ENCODE results near the gene CABLES1. TPM values are rescaled to one million over a fixed set of nuclear protein-coding genes. Genes with fewer than 3 reads are reported as not detected.

Gene CABLES1
- total and polyA plus RNA-seq, 7 experiments from 2014 or later, result 0.11 to 5.7 (median 0.58) TPM; not detected in 3

- POLR2A ChIA-PET, result no interaction called here
- ATAC-seq (no peak), DNase-seq (no peak)
- Mint-ChIP-seq H3K9me3 (peaks cover 0 to 8% (median 0%) of the 10 kb centered on the region in 11 donors), H3K36me3 (peaks cover 0 to 22% (median 0%) of the 10 kb centered on the region in 5 donors), H3K4me1 (peaks cover 4 to 73% (median 25%) of the 10 kb centered on the region in 7 donors), H3K27ac (peak overlapping the region in 3 of 9 donors; percentile 28 to 56 (median 46)), H3K27me3 (no peaks in the 10 kb centered on the region), H3K4me3 (no peak overlapping the region)
- intact Hi-C loops (cut with micrococcal nuclease), result loop anchor here in 1 of 2 donors (10.0 kb wide), 2 partner anchors 211 to 349 kb away; partner anchors contain the start of gene NPC1
- no peaks in the 10 kb centered on the region for H3K9me3 ChIP-seq (ENCODE audit: control insufficient read depth in 2 of 3, low read length in 3 of 3)
- CTCF ChIA-PET, result no interaction called here
- peaks cover 16 to 19% of the 10 kb centered on the region in 2 donors for H3K4me1 ChIP-seq (ENCODE audit: control insufficient read depth in 2 of 2, insufficient read depth in 2 of 2, low read length in 2 of 2)
- no peak overlapping the region for H3K4me3 ChIP-seq (ENCODE audit: low read length)
- H3K36me3 ChIP-seq (ENCODE audit: control insufficient read depth in 2 of 3, insufficient read depth in 3 of 3, low read length in 3 of 3), result no peaks in the 10 kb centered on the region
- no peak overlapping the region for H3K27ac ChIP-seq (ENCODE audit: low read depth, low read length)
- H3K27me3 ChIP-seq (ENCODE audit: control insufficient read depth in 2 of 2, insufficient read depth in 2 of 2, low read length in 2 of 2), result no peaks in the 10 kb centered on the region
Observed at GRCh38 chr18:23235860-23236259, 100.6 kb downstream of the CABLES1 start.

- no peak overlapping the region for H3K27ac ChIP-seq (ENCODE audit: low read depth, low read length)
- Mint-ChIP-seq H3K4me3 (peak overlapping the region in 8 of 10 donors; percentile 11 to 84 (median 28)), H3K27me3 (no peaks in the 10 kb centered on the region), H3K27ac (peak overlapping the region in 3 of 9 donors; percentile 16 to 59 (median 33)), H3K9me3 (peaks cover 0 to 3% (median 0%) of the 10 kb centered on the region in 11 donors), H3K36me3 (peaks cover 0 to 17% (median 0%) of the 10 kb centered on the region in 5 donors), H3K4me1 (peaks cover 4 to 71% (median 18%) of the 10 kb centered on the region in 7 donors)
- peaks cover 7 to 14% of the 10 kb centered on the region in 2 donors for H3K4me1 ChIP-seq (ENCODE audit: control insufficient read depth in 2 of 2, insufficient read depth in 2 of 2, low read length in 2 of 2)
- peak overlapping the region; percentile 30 for H3K4me3 ChIP-seq (ENCODE audit: low read length)
- ChIA-PET CTCF (interaction anchor here (1.1 to 1.3 kb wide), 2 partner anchors 10 to 29 kb away, joined by 3 read pairs; no protein-coding TSS in a partner anchor), POLR2A (no interaction called here)
- intact Hi-C loops (cut with micrococcal nuclease), result loop anchor here in 1 of 2 donors (10.0 kb wide), 2 partner anchors 212 to 348 kb away; partner anchors contain the start of gene NPC1
- H3K27me3 ChIP-seq (ENCODE audit: control insufficient read depth in 2 of 2, insufficient read depth in 2 of 2, low read length in 2 of 2), result no peaks in the 10 kb centered on the region
- no peaks in the 10 kb centered on the region for H3K36me3 ChIP-seq (ENCODE audit: control insufficient read depth in 2 of 3, insufficient read depth in 3 of 3, low read length in 3 of 3)
- DNase-seq (no peak), ATAC-seq (no peak)
- no peaks in the 10 kb centered on the region for H3K9me3 ChIP-seq (ENCODE audit: control insufficient read depth in 2 of 3, low read length in 3 of 3)
Observed at GRCh38 chr18:23236876-23237468, 101.7 kb downstream of the CABLES1 start.

GRCh38 chr18:23237524-23238151 lies 102.4 kb downstream of the CABLES1 start:
- H3K27ac Mint-ChIP-seq, result peak overlapping the region; percentile 79 to 97 (median 85)
- H3K9me3 Mint-ChIP-seq, result peaks cover 0 to 3% (median 0%) of the 10 kb centered on the region in 11 donors
- H3K27ac ChIP-seq (ENCODE audit: low read depth, low read length), result peak overlapping the region; percentile 53
- H3K36me3 ChIP-seq (ENCODE audit: control insufficient read depth in 2 of 3, insufficient read depth in 3 of 3, low read length in 3 of 3), result no peaks in the 10 kb centered on the region
- H3K27me3 ChIP-seq (ENCODE audit: control insufficient read depth in 2 of 2, insufficient read depth in 2 of 2, low read length in 2 of 2), result no peaks in the 10 kb centered on the region
- peaks cover 0 to 13% (median 0%) of the 10 kb centered on the region in 5 donors for H3K36me3 Mint-ChIP-seq
- DNase-seq (peak in 8 of 9 donors; percentile 9 to 59 (median 28)), ATAC-seq (peak; percentile 74)
- no peaks in the 10 kb centered on the region for H3K9me3 ChIP-seq (ENCODE audit: control insufficient read depth in 2 of 3, low read length in 3 of 3)
- peaks cover 4 to 71% (median 17%) of the 10 kb centered on the region in 7 donors for H3K4me1 Mint-ChIP-seq
- intact Hi-C loops (cut with micrococcal nuclease), result loop anchor here in 1 of 2 donors (10.0 kb wide), 2 partner anchors 213 to 347 kb away; partner anchors contain the start of gene NPC1
- CTCF ChIA-PET, result interaction anchor here (1.1 to 1.3 kb wide), 2 partner anchors 11 to 29 kb away, joined by 3 read pairs; no protein-coding TSS in a partner anchor
- H3K27me3 Mint-ChIP-seq, result no peaks in the 10 kb centered on the region
- H3K4me3 ChIP-seq (ENCODE audit: low read length), result peak overlapping the region; percentile 30
- POLR2A ChIA-PET, result no interaction called here
- peaks cover 4 to 11% of the 10 kb centered on the region in 2 donors for H3K4me1 ChIP-seq (ENCODE audit: control insufficient read depth in 2 of 2, insufficient read depth in 2 of 2, low read length in 2 of 2)
- H3K4me3 Mint-ChIP-seq, result peak overlapping the region; percentile 77 to 90 (median 84)

- H3K27ac ChIP-seq (ENCODE audit: low read depth, low read length), result peak overlapping the region; percentile 53
- Mint-ChIP-seq H3K4me3 (peak overlapping the region; percentile 61 to 90 (median 82)), H3K4me1 (peaks cover 4 to 68% (median 17%) of the 10 kb centered on the region in 7 donors), H3K27me3 (no peaks in the 10 kb centered on the region), H3K36me3 (peaks cover 0 to 10% (median 0%) of the 10 kb centered on the region in 5 donors), H3K9me3 (peaks cover 0 to 3% (median 0%) of the 10 kb centered on the region in 11 donors), H3K27ac (peak overlapping the region in 8 of 9 donors; percentile 60 to 97 (median 82))
- intact Hi-C loops (cut with micrococcal nuclease), result loop anchor here in 1 of 2 donors (10.0 kb wide), 2 partner anchors 213 to 347 kb away; partner anchors contain the start of gene NPC1
- POLR2A ChIA-PET, result no interaction called here
- no peaks in the 10 kb centered on the region for H3K9me3 ChIP-seq (ENCODE audit: control insufficient read depth in 2 of 3, low read length in 3 of 3)
- ATAC-seq (no peak), DNase-seq (no peak)
- no peaks in the 10 kb centered on the region for H3K36me3 ChIP-seq (ENCODE audit: control insufficient read depth in 2 of 3, insufficient read depth in 3 of 3, low read length in 3 of 3)
- H3K4me1 ChIP-seq (ENCODE audit: control insufficient read depth in 2 of 2, insufficient read depth in 2 of 2, low read length in 2 of 2), result peaks cover 4 to 11% of the 10 kb centered on the region in 2 donors
- peak overlapping the region; percentile 30 for H3K4me3 ChIP-seq (ENCODE audit: low read length)
- H3K27me3 ChIP-seq (ENCODE audit: control insufficient read depth in 2 of 2, insufficient read depth in 2 of 2, low read length in 2 of 2), result no peaks in the 10 kb centered on the region
- CTCF ChIA-PET, result interaction anchor here (1.1 kb wide), 1 partner anchor 11 kb away, joined by 3 read pairs; no protein-coding TSS in a partner anchor
Observed at GRCh38 chr18:23238152-23238531, 102.9 kb downstream of the CABLES1 start.

DNA sequence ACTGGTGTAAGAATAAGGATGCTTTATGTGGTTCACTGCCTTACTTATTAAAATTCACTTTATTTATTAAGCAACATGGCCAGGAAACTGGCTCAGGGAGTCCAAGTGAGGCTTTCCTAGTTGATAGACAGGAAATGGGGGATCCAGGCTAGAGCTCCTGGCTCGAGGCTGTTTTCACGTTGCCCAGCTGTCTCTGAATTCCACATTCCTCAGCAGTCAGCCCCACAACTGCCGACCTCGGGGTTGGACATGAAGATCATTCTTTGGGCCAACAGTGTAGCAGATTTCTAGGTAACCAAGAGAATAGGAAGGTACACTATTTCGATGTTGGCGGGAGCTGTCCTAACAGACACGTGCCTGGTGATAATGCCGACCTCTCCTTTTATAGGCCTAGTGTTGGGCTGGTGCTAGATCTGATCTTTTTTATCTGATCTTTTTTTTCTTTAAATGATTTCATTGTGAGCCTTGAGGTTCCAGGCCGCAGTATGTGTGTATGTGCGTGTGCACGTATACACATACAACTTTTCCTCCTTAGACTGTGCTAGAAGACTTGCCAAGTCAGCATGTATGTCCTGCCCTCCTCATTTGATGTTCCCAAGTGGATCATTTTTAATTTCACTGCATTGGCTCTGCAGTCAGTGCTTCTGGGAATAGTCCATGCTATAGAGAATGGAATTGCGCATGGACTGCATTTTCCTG lies 103.5 kb downstream of the CABLES1 start:
- H3K27ac ChIP-seq (ENCODE audit: low read depth, low read length), result no peak overlapping the region
- POLR2A ChIA-PET, result no interaction called here

GRCh38 chr18:23239350-23239692 lies 104.0 kb downstream of the CABLES1 start:
- no peak for DNase-seq
- Histone ChIP-seq H3K27me3 (ENCODE audit: control insufficient read depth in 2 of 2, insufficient read depth in 2 of 2, low read length in 2 of 2) (no peaks in the 10 kb centered on the region), H3K9me3 (ENCODE audit: control insufficient read depth in 2 of 3, low read length in 3 of 3) (no peaks in the 10 kb centered on the region), H3K27ac (ENCODE audit: low read depth, low read length) (no peak overlapping the region), H3K4me3 (ENCODE audit: low read length) (no peak overlapping the region), H3K4me1 (ENCODE audit: control insufficient read depth in 2 of 2, insufficient read depth in 2 of 2, low read length in 2 of 2) (peaks cover 4 to 11% of the 10 kb centered on the region in 2 donors), H3K36me3 (ENCODE audit: control insufficient read depth in 2 of 3, insufficient read depth in 3 of 3, low read length in 3 of 3) (no peaks in the 10 kb centered on the region)
- ATAC-seq, result no peak
- Mint-ChIP-seq H3K27ac (peak overlapping the region in 1 of 9 donors; percentile 43), H3K27me3 (no peaks in the 10 kb centered on the region), H3K9me3 (peaks cover 0 to 3% (median 0%) of the 10 kb centered on the region in 11 donors), H3K36me3 (peaks cover 0 to 5% (median 0%) of the 10 kb centered on the region in 5 donors), H3K4me1 (peaks cover 4 to 60% (median 17%) of the 10 kb centered on the region in 7 donors), H3K4me3 (peak overlapping the region in 3 of 10 donors; percentile 41 to 84 (median 45))
- intact Hi-C loops (cut with micrococcal nuclease), result loop anchor here in 1 of 2 donors (10.0 kb wide), 2 partner anchors 215 to 345 kb away; partner anchors contain the start of gene NPC1
- CTCF ChIA-PET, result no interaction called here
- POLR2A ChIA-PET, result no interaction called here

More for the DNA sequence above, 103.5 kb downstream of the CABLES1 start:
- Histone ChIP-seq H3K4me3 (ENCODE audit: low read length) (peak overlapping the region; percentile 30), H3K36me3 (ENCODE audit: control insufficient read depth in 2 of 3, insufficient read depth in 3 of 3, low read length in 3 of 3) (no peaks in the 10 kb centered on the region), H3K4me1 (ENCODE audit: control insufficient read depth in 2 of 2, insufficient read depth in 2 of 2, low read length in 2 of 2) (peaks cover 4 to 11% of the 10 kb centered on the region in 2 donors), H3K9me3 (ENCODE audit: control insufficient read depth in 2 of 3, low read length in 3 of 3) (no peaks in the 10 kb centered on the region), H3K27me3 (ENCODE audit: control insufficient read depth in 2 of 2, insufficient read depth in 2 of 2, low read length in 2 of 2) (no peaks in the 10 kb centered on the region)
- CTCF ChIA-PET, result no interaction called here
- no peak for DNase-seq
- intact Hi-C loops (cut with micrococcal nuclease), result loop anchor here in 1 of 2 donors (10.0 kb wide), 2 partner anchors 214 to 346 kb away; partner anchors contain the start of gene NPC1
- peak overlapping the region in 6 of 9 donors; percentile 65 to 89 (median 77) for H3K27ac Mint-ChIP-seq
- peaks cover 0 to 3% (median 0%) of the 10 kb centered on the region in 11 donors for H3K9me3 Mint-ChIP-seq
- ATAC-seq, result no peak
- H3K36me3 Mint-ChIP-seq, result peaks cover 0 to 5% (median 0%) of the 10 kb centered on the region in 5 donors
- peaks cover 4 to 64% (median 17%) of the 10 kb centered on the region in 7 donors for H3K4me1 Mint-ChIP-seq
- peak overlapping the region in 8 of 10 donors; percentile 45 to 86 (median 80) for H3K4me3 Mint-ChIP-seq
- H3K27me3 Mint-ChIP-seq, result no peaks in the 10 kb centered on the region
